HepG2 (cell line): Measurements from ENCODE around the gene GNB3. TPM values are rescaled to one million over a fixed set of nuclear protein-coding genes. Genes with fewer than 3 reads are reported as not detected.
A peak's percentile ranks its signal among the peaks of the same experiment; 100 is the strongest.

ENCODE experiments used
- ATF7-NPFF ChIP-seq: sonication (generic); formaldehyde crosslinking; IDR thresholded peaks from 2 replicates; pipeline ENCODE4 v1.8.1; 2023; ENCODE audit warnings: mild to moderate bottlenecking, low read depth, missing genetic modification reagents, moderate library complexity
- CEBPB ChIP-seq: IDR thresholded peaks from 2 replicates; pipeline ENCODE4 v1.6.1; 2011; ENCODE audit warnings: low read depth, low read length, improper control_type of control experiment, borderline replicate concordance
- DZIP1 ChIP-seq: sonication (generic); formaldehyde crosslinking; IDR thresholded peaks from 2 replicates; pipeline ENCODE4 v1.5.0; 2020; ENCODE audit warnings: mild to moderate bottlenecking, missing genetic modification reagents
- ELK4 ChIP-seq: sonication (generic); formaldehyde crosslinking; IDR thresholded peaks from 2 replicates; pipeline ENCODE4 v1.9.0; 2021; ENCODE audit warnings: missing genetic modification reagents, borderline replicate concordance
- ETS1 ChIP-seq: sonication (generic); formaldehyde crosslinking; IDR thresholded peaks from 2 replicates; pipeline ENCODE4 v1.4.0; 2020; ENCODE audit warnings: missing genetic modification reagents
- FOXP1 ChIP-seq, 2 experiments: fragments of 450-650 bp in 1 of 2; IDR thresholded peaks; 2 replicates each; pipeline ENCODE4 v1.6.1; 2017 to 2018; ENCODE audit warnings: antibody characterized with exemption in 1 of 2
- JUNB ChIP-seq: sonication (generic); formaldehyde crosslinking; IDR thresholded peaks from 2 replicates; pipeline ENCODE4 v1.8.0; 2022; ENCODE audit warnings: missing genetic modification reagents, mild to moderate bottlenecking, borderline replicate concordance
- KDM4B ChIP-seq: sonication (generic); formaldehyde crosslinking; IDR thresholded peaks from 2 replicates; pipeline ENCODE4 v1.4.0; 2020; ENCODE audit warnings: missing genetic modification reagents
- NCOR1 ChIP-seq: fragments of 200-600 bp; sonication (generic); IDR thresholded peaks from 2 replicates; pipeline ENCODE4 v1.7.0; 2017; ENCODE audit warnings: antibody characterized with exemption, low read length, borderline replicate concordance
- NFYB ChIP-seq: sonication (generic); formaldehyde crosslinking; IDR thresholded peaks from 2 replicates; pipeline ENCODE4 v1.4.0; 2020; ENCODE audit warnings: missing genetic modification reagents
- NFYC ChIP-seq: IDR thresholded peaks from 2 replicates; pipeline ENCODE4 v1.6.1; 2016; ENCODE audit warnings: missing genetic modification reagents, missing compliant biosample characterization
- PRPF4 ChIP-seq: fragments of 200-400 bp; formaldehyde crosslinking; IDR thresholded peaks from 2 replicates; pipeline ENCODE4 v1.6.1; 2016; ENCODE audit warnings: low read length, low read depth; ENCODE audit not compliant: poor library complexity, severe bottlenecking
- PTBP1 ChIP-seq: fragments of 200-400 bp; formaldehyde crosslinking; IDR thresholded peaks from 2 replicates; pipeline ENCODE4 v1.6.1; 2018; ENCODE audit warnings: low read length, low read depth; ENCODE audit not compliant: poor library complexity, severe bottlenecking
- SMAD9 ChIP-seq: sonication (generic); formaldehyde crosslinking; IDR thresholded peaks from 2 replicates; pipeline ENCODE4 v1.5.1; 2020; ENCODE audit warnings: mild to moderate bottlenecking, missing genetic modification reagents
- SPEN ChIP-seq: sonication (generic); formaldehyde crosslinking; IDR thresholded peaks from 2 replicates; pipeline ENCODE4 v1.5.1; 2020; ENCODE audit warnings: low read depth, mild to moderate bottlenecking, missing genetic modification reagents
- ZBTB21 ChIP-seq: sonication (generic); formaldehyde crosslinking; IDR thresholded peaks from 2 replicates; pipeline ENCODE4 v1.4.0; 2020; ENCODE audit warnings: missing genetic modification reagents
- ZFP1 ChIP-seq: IDR thresholded peaks from 2 replicates; pipeline ENCODE4 v1.6.1; 2016
- ZIK1 ChIP-seq: sonication (generic); formaldehyde crosslinking; IDR thresholded peaks from 2 replicates; pipeline ENCODE4 v1.5.0; 2020; ENCODE audit warnings: mild to moderate bottlenecking, low read depth, missing genetic modification reagents, borderline replicate concordance
- ZNF704 ChIP-seq: sonication (generic); formaldehyde crosslinking; IDR thresholded peaks from 2 replicates; pipeline ENCODE4 v1.8.1; 2023; ENCODE audit warnings: mild to moderate bottlenecking, inconsistent platforms, moderate library complexity, missing genetic modification reagents, borderline replicate concordance
- ZNF740 ChIP-seq: sonication (generic); formaldehyde crosslinking; IDR thresholded peaks from 2 replicates; pipeline ENCODE4 v1.4.0; 2020; ENCODE audit warnings: missing genetic modification reagents
- ZNF780A ChIP-seq: sonication (generic); formaldehyde crosslinking; IDR thresholded peaks from 2 replicates; pipeline ENCODE4 v1.8.0; 2022; ENCODE audit warnings: mild to moderate bottlenecking, missing genetic modification reagents, moderate library complexity
- ZNF788 ChIP-seq: sonication (generic); formaldehyde crosslinking; IDR thresholded peaks from 2 replicates; pipeline ENCODE4 v1.5.0; 2020; ENCODE audit warnings: mild to moderate bottlenecking, missing genetic modification reagents, borderline replicate concordance
- polyA plus RNA-seq, 8 experiments: library from polyadenylated mRNA; depleted of rRNA in 3 of 8; stranded (reverse) in 7 of 8; unstranded in 1 of 8; fragments of >200 nt; fragmentation: Illumina TruSeq in 4 of 8; extraction: Trizol in 4 of 8; gene quantifications; 2 replicates each; pipeline versions ENCODE4 v1.2.1 to v1.2.3, GENCODE V29; 2011 to 2016; ENCODE audit warnings: low read depth in 4 of 8, missing spikeins in 1 of 8, mixed read lengths in 1 of 8; ENCODE audit not compliant: insufficient read depth in 1 of 8
- total RNA-seq, 5 experiments: library from RNA; depleted of rRNA; stranded (reverse); fragments of >200 nt; fragmentation: Illumina TruSeq; extraction: Trizol; gene quantifications; 2 replicates each; pipeline ENCODE4 v1.2.3, GENCODE V29; 2016; ENCODE audit warnings: low read depth in 1 of 5

Gene GNB3
- total and polyA plus RNA-seq, 2 of the 13 experiments (the other 11 are each of a cell fraction or from before 2014, with no cell fraction given), result 1.3 to 3.6 TPM

- TF ChIP-seq DZIP1 (no peak), NFYC (CRISPR knock-in tag) (no peak), ZNF740 (CRISPR knock-in tag) (no peak), ZIK1 (CRISPR knock-in tag) (no peak), SMAD9 (CRISPR knock-in tag) (no peak), PRPF4 (no peak), NFYB (CRISPR knock-in tag) (no peak), ETS1 (no peak), ZNF704 (CRISPR knock-in tag) (0 out of 2 replicates have a peak, but pooled peaks have one; percentile 8), ZBTB21 (CRISPR knock-in tag) (no peak), ZNF788 (CRISPR knock-in tag) (0 out of 2 replicates have a peak, but pooled peaks have one; percentile 35), JUNB (no peak), ZNF780A (CRISPR knock-in tag) (no peak), KDM4B (CRISPR knock-in tag) (no peak), ELK4 (no peak), NCOR1 (no peak), SPEN (CRISPR knock-in tag) (no peak), FOXP1 (IDR thresholded peaks at IDR 0.05) (no peak), FOXP1 (CRISPR knock-in tag; IDR thresholded peaks at IDR 0.05) (no peak), ATF7-NPFF (CRISPR knock-in tag) (no peak), ZFP1 (no peak), PTBP1 (no peak), CEBPB (no peak)
Observed at GRCh38 chr12:6869049-6870021, 28.6 kb downstream of the GNB3 start (continued).
